ENCODE data around the gene MAGED1. TPM values are rescaled to one million over a fixed set of nuclear protein-coding genes. Genes with fewer than 3 reads are reported as not detected.

Gene MAGED1
- total RNA-seq, 1 experiment from 2014 or later, result 151 TPM

GRCh38 chrX:51905711-51906110 is 12.3 kb downstream of the MAGED1 start:
- no peak for TF ChIP-seq SIN3A (IDR thresholded peaks at IDR 0.05; ENCODE audit: borderline replicate concordance, insufficient read depth, low read depth, low read length)
- TF ChIP-seq TCF7L2 (IDR thresholded peaks at IDR 0.05; ENCODE audit: low read depth, low read length), result no peak
- no peak for TF ChIP-seq REST (IDR thresholded peaks at IDR 0.05; ENCODE audit: insufficient read depth in 1 of 2, low read depth in 2 of 2, low read length in 1 of 2)
- CTCF ChIA-PET, result no interaction called here

GRCh38 chrX:51917604-51918003 is 24.2 kb downstream of the MAGED1 start:
- intact Hi-C loops (cut with micrococcal nuclease; ENCODE audit: unreplicated experiment) (no loop called here), in situ Hi-C loops (cut with HindIII; ENCODE audit: low pct_unique_long_range_greater_than_20kb, low sequenced_read_pairs) (no loop called here)
- H3K27me3 ChIP-seq (ENCODE audit: control insufficient read depth, insufficient read depth, low read length), result no peaks in the 10 kb centered on the region
- no peaks in the 10 kb centered on the region for H3K4me1 ChIP-seq (ENCODE audit: control insufficient read depth, insufficient read depth, low read length)
- ChIA-PET CTCF (no interaction called here), POLR2A (no interaction called here)
- no peak overlapping the region for H3K27ac ChIP-seq (ENCODE audit: low read length)
- no peak overlapping the region for H3K4me3 ChIP-seq (ENCODE audit: low read depth in 2 of 2, low read length in 2 of 2)
- no peaks in the 10 kb centered on the region for H3K36me3 ChIP-seq (ENCODE audit: control insufficient read depth, insufficient read depth, low read length)
- DNase-seq (ENCODE audit: low read depth, low spot score) (no peak), ATAC-seq (no peak)
- no TSS peak for BruUV-seq (replicated peaks)
- TF ChIP-seq POLR2AphosphoS5 (IDR thresholded peaks at IDR 0.05; ENCODE audit: low read depth, low read length), result no peak
- no peak for TF ChIP-seq TCF7L2 (IDR thresholded peaks at IDR 0.05; ENCODE audit: low read depth, low read length)
- no peak for TF ChIP-seq CTCF (IDR thresholded peaks at IDR 0.05)
- no peak for TF ChIP-seq SIN3A (IDR thresholded peaks at IDR 0.05; ENCODE audit: borderline replicate concordance, insufficient read depth, low read depth, low read length)
- no peak for TF ChIP-seq REST (IDR thresholded peaks at IDR 0.05; ENCODE audit: insufficient read depth in 1 of 2, low read depth in 2 of 2, low read length in 1 of 2)
- no peaks in the 10 kb centered on the region for H3K9me3 ChIP-seq (ENCODE audit: control insufficient read depth, insufficient read depth, low read depth, low read length)

More at GRCh38 chrX:51905711-51906110, 12.3 kb downstream of the MAGED1 start:
- no TSS peak for BruUV-seq (replicated peaks)
- Histone ChIP-seq H3K36me3 (ENCODE audit: control insufficient read depth, insufficient read depth, low read length) (peaks cover 2% of the 10 kb centered on the region; the same call in 1 of the 2 replicates), H3K27ac (ENCODE audit: low read length) (no peak overlapping the region), H3K4me3 (ENCODE audit: low read depth in 2 of 2, low read length in 2 of 2) (no peak overlapping the region), H3K9me3 (ENCODE audit: control insufficient read depth, insufficient read depth, low read depth, low read length) (no peaks in the 10 kb centered on the region), H3K4me1 (ENCODE audit: control insufficient read depth, insufficient read depth, low read length) (no peaks in the 10 kb centered on the region), H3K27me3 (ENCODE audit: control insufficient read depth, insufficient read depth, low read length) (no peaks in the 10 kb centered on the region)
- intact Hi-C loops (cut with micrococcal nuclease; ENCODE audit: unreplicated experiment), result no loop called here
- DNase-seq (ENCODE audit: low read depth, low spot score) (no peak), ATAC-seq (no peak)
- POLR2A ChIA-PET, result no interaction called here
- in situ Hi-C loops (cut with HindIII; ENCODE audit: low pct_unique_long_range_greater_than_20kb, low sequenced_read_pairs), result no loop called here

All from Panc1 (cell line).